Liver (tissue), 9 donors: ENCODE results near the gene RALGAPA2. TPM values are rescaled to one million over a fixed set of nuclear protein-coding genes. Genes with fewer than 3 reads are reported as not detected.

Experiments
- DNase-seq: peaks from one replicate; pipeline ENCODE4 v3.0.0-alpha.2; 2017; ENCODE audit warnings: low spot score
- H3K27ac ChIP-seq, 2 donors: one replicate each; pipeline ENCODE4 v1.7.0; 2013; ENCODE audit warnings: inconsistent platforms in 2 of 2, low read length in 2 of 2, control low read depth in 1 of 2, low read depth in 1 of 2, mild to moderate bottlenecking in 1 of 2
- H3K27me3 ChIP-seq, 4 donors: one replicate each; pipeline versions ENCODE4 v1.6.1 to v1.7.0; 2013; ENCODE audit warnings: low read length in 3 of 4, inconsistent platforms in 1 of 4, mild to moderate bottlenecking in 1 of 4, moderate library complexity in 1 of 4; ENCODE audit not compliant: control insufficient read depth in 4 of 4, insufficient read depth in 4 of 4
- H3K36me3 ChIP-seq, 4 donors: one replicate each; pipeline versions ENCODE4 v1.6.1 to v1.7.0; 2013; ENCODE audit warnings: low read length in 3 of 4, mild to moderate bottlenecking in 3 of 4, low read depth in 1 of 4, moderate library complexity in 1 of 4; ENCODE audit not compliant: control insufficient read depth in 4 of 4, insufficient read depth in 3 of 4
- H3K4me1 ChIP-seq, 4 donors: one replicate each; pipeline versions ENCODE4 v1.6.1 to v1.7.0; 2013; ENCODE audit warnings: low read length in 3 of 4, mild to moderate bottlenecking in 3 of 4, moderate library complexity in 1 of 4; ENCODE audit not compliant: control insufficient read depth in 4 of 4, insufficient read depth in 4 of 4
- H3K4me3 ChIP-seq, 3 donors: one replicate each; pipeline versions ENCODE4 v1.6.1 to v1.7.0; 2013; ENCODE audit warnings: low read length in 3 of 3, control low read depth in 1 of 3, low read depth in 1 of 3, mild to moderate bottlenecking in 1 of 3
- H3K9ac ChIP-seq, 2 donors: one replicate each; pipeline ENCODE4 v1.7.0; 2013; ENCODE audit warnings: low read length in 2 of 2, mild to moderate bottlenecking in 2 of 2, moderate library complexity in 2 of 2, control low read depth in 1 of 2, low read depth in 1 of 2
- H3K9me3 ChIP-seq, 4 donors: one replicate each; pipeline versions ENCODE4 v1.6.1 to v1.7.0; 2013; ENCODE audit warnings: low read length in 3 of 4; ENCODE audit not compliant: control insufficient read depth in 4 of 4
- EGR1 ChIP-seq, 2 donors: IDR thresholded peaks; 2 replicates each; pipeline ENCODE4 v1.6.1; 2016 to 2018; ENCODE audit warnings: antibody characterized with exemption in 2 of 2, low read depth in 2 of 2
- FOXA1 ChIP-seq: IDR thresholded peaks from 2 replicates; pipeline ENCODE4 v1.6.1; 2016; ENCODE audit warnings: antibody characterized with exemption
- FOXA2 ChIP-seq: IDR thresholded peaks from 2 replicates; pipeline ENCODE4 v1.6.1; 2016; ENCODE audit warnings: antibody characterized with exemption
- HNF4A ChIP-seq, 2 donors: conservative IDR thresholded peaks; 2 replicates each; pipeline ENCODE4 v1.6.1; 2016; ENCODE audit warnings: antibody characterized with exemption in 2 of 2, mild to moderate bottlenecking in 2 of 2
- HNF4G ChIP-seq: IDR thresholded peaks from 2 replicates; pipeline ENCODE4 v1.6.1; 2016; ENCODE audit warnings: antibody characterized with exemption
- JUND ChIP-seq, 2 donors: IDR thresholded peaks; 2 replicates each; pipeline ENCODE4 v1.6.1; 2016; ENCODE audit warnings: antibody characterized with exemption in 2 of 2
- NR2F2 ChIP-seq: IDR thresholded peaks from 2 replicates; pipeline ENCODE4 v1.6.1; 2016; ENCODE audit warnings: antibody characterized with exemption
- RAD21 ChIP-seq, 2 donors: IDR thresholded peaks; 2 replicates each; pipeline ENCODE4 v1.6.1; 2016; ENCODE audit warnings: antibody characterized with exemption in 2 of 2, mild to moderate bottlenecking in 2 of 2
- RXRA ChIP-seq, 2 donors: IDR thresholded peaks; 2 replicates each; pipeline ENCODE4 v1.6.1; 2017 to 2018; ENCODE audit warnings: antibody characterized with exemption in 2 of 2, mild to moderate bottlenecking in 1 of 2
- SP1 ChIP-seq: IDR thresholded peaks from 2 replicates; pipeline ENCODE4 v1.6.1; 2018; ENCODE audit warnings: antibody characterized with exemption, mild to moderate bottlenecking
- TAF1 ChIP-seq: conservative IDR thresholded peaks from 2 replicates; pipeline ENCODE4 v1.6.1; 2016; ENCODE audit warnings: antibody characterized with exemption, mild to moderate bottlenecking
- WGBS: extraction: QIAGEN DNeasy Blood & Tissue Kit; methylation state at CpG from one replicate; pipeline ENCODE4 v1.1.7; 2013; 5-methylcytosine and 5-hydroxymethylcytosine counted together
- polyA plus RNA-seq, 2 donors: library from polyadenylated mRNA; stranded (reverse) in 1 of 2; unstranded in 1 of 2; fragments of 200-250 nt in 1 of 2; fragments of >200 nt in 1 of 2; fragmentation: Nextera tagmentation in 1 of 2; extraction: Ambion mirVana in 1 of 2; gene quantifications; one replicate each; pipeline versions ENCODE4 v1.2.1 to v1.2.3, GENCODE V29; 2013 to 2015
- total RNA-seq, 2 donors: library from RNA; depleted of rRNA; stranded (reverse); fragments of >200 nt; gene quantifications; one replicate each; pipeline ENCODE4 v1.2.3, GENCODE V29; 2014
- TF ChIP-seq, protein P1 (sequence below): IDR thresholded peaks from 2 replicates; pipeline ENCODE4 v1.6.1; 2016; ENCODE audit warnings: antibody characterized with exemption, mild to moderate bottlenecking
- TF ChIP-seq, protein P2 (sequence below): IDR thresholded peaks from 2 replicates; pipeline ENCODE4 v1.6.1; 2016; ENCODE audit warnings: antibody characterized with exemption
- TF ChIP-seq, protein P3 (sequence below): fragments of 150-350 bp; IDR thresholded peaks from 2 replicates; pipeline ENCODE4 v1.5.1; 2017; ENCODE audit warnings: improper control_type of control experiment, low read depth, low read length; ENCODE audit not compliant: missing input control
- donor health status: healthy.
- donor health status: healthy.
- donor health status: healthy.
- donor health status: healthy.
- donor health status: healthy.

RALGAPA2 gene
- total and polyA plus RNA-seq, 4 donors, result 14.8 to 89.9 (median 25.1) TPM

DNA sequence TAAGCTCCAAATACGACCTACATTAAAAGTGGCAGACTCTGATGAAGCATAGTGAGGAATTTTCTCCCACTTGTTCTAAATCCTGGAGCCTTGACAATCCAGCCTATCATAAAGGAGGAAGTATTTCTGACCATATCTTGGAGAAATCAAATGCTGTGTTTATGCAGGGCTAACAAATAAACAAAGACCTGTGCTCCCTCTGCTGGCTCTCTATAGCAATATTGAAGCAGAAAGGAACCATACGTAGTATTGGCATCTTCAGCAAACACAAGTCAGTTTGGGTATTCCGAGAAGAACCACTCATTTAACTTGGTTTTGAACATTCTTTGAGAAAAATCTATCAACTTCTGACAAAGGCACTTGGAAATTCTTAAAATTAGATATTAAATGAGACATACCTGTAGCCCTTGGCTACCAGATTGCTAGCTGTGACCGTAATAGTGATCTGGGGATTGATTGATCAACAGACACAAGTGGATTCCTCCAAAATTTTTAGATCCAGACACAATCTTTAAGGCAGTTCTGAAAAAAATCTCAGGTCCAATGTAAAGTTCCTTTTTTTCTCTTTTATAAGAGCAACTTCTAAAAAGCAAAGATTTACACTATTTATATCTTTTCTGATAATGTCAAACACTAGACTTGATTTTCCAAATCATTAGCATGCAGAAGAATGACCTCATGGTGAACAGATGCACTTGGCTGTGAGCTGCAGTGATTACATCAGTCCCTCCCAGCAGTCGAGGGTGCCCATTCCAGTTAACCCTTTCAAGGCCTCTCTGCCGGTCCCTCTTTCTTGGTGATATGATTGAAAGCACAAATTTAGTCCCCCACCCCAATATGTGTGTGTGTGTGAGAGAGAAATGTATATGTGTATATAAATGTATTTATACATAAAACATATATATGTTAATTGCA lies 304.3 kb downstream of the RALGAPA2 start:
- WGBS, result 75% methylated on average over 6 of the region's 6 CpGs
- peaks cover 0 to 22% (median 10%) of the 10 kb centered on the region in 4 donors for H3K36me3 ChIP-seq
- H3K9ac ChIP-seq, result no peak overlapping the region
- H3K27ac ChIP-seq, result no peak overlapping the region
- TF ChIP-seq EGR1 (IDR thresholded peaks at IDR 0.05; ENCODE audit: low read depth in 2 of 2) (no peak), RAD21 (IDR thresholded peaks at IDR 0.05) (peak in 1 of 2 donors; percentile 6)
- no peak for DNase-seq
- H3K4me1 ChIP-seq, result no peaks in the 10 kb centered on the region
- no peak overlapping the region for H3K4me3 ChIP-seq
- H3K27me3 ChIP-seq, result no peaks in the 10 kb centered on the region
- no peaks in the 10 kb centered on the region for H3K9me3 ChIP-seq

DNA sequence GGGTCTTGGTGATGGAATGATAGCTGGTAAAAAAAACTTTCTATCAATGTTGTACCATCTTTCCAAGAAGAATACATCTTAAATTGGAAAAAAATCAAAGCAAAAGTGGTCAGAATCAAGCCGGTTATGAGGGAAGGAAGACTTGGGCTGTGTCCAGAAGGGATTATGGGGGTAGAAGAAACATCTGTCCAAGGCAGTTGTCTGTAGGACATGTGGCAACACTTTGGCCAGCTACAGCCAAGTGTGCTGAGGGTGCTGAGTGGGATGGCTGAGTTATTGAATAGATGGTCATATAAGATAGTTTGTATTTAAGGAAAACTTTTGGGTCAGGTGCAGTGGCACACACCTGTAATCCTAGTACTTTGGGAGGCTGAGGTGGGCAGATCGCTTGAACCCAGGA lies 306.1 kb downstream of the RALGAPA2 start:
- WGBS, result 96% methylated on average over 2 of the region's 2 CpGs
- H3K9ac ChIP-seq, result no peak overlapping the region
- H3K27ac ChIP-seq, result no peak overlapping the region
- peaks cover 0 to 20% (median 12%) of the 10 kb centered on the region in 4 donors for H3K36me3 ChIP-seq
- TF ChIP-seq, protein P1, sequence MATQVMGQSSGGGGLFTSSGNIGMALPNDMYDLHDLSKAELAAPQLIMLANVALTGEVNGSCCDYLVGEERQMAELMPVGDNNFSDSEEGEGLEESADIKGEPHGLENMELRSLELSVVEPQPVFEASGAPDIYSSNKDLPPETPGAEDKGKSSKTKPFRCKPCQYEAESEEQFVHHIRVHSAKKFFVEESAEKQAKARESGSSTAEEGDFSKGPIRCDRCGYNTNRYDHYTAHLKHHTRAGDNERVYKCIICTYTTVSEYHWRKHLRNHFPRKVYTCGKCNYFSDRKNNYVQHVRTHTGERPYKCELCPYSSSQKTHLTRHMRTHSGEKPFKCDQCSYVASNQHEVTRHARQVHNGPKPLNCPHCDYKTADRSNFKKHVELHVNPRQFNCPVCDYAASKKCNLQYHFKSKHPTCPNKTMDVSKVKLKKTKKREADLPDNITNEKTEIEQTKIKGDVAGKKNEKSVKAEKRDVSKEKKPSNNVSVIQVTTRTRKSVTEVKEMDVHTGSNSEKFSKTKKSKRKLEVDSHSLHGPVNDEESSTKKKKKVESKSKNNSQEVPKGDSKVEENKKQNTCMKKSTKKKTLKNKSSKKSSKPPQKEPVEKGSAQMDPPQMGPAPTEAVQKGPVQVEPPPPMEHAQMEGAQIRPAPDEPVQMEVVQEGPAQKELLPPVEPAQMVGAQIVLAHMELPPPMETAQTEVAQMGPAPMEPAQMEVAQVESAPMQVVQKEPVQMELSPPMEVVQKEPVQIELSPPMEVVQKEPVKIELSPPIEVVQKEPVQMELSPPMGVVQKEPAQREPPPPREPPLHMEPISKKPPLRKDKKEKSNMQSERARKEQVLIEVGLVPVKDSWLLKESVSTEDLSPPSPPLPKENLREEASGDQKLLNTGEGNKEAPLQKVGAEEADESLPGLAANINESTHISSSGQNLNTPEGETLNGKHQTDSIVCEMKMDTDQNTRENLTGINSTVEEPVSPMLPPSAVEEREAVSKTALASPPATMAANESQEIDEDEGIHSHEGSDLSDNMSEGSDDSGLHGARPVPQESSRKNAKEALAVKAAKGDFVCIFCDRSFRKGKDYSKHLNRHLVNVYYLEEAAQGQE, result no peak
- TF ChIP-seq JUND (IDR thresholded peaks at IDR 0.05) (no peak), HNF4G (no peak), TAF1 (no peak), RXRA (IDR thresholded peaks at IDR 0.05) (no peak), FOXA1 (no peak), SP1 (no peak), NR2F2 (no peak), RAD21 (IDR thresholded peaks at IDR 0.05) (no peak), HNF4A (conservative IDR thresholded peaks at IDR 0.05) (no peak), FOXA2 (no peak)
- TF ChIP-seq, protein P2, sequence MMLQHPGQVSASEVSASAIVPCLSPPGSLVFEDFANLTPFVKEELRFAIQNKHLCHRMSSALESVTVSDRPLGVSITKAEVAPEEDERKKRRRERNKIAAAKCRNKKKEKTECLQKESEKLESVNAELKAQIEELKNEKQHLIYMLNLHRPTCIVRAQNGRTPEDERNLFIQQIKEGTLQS, result no peak
- TF ChIP-seq, protein P3, sequence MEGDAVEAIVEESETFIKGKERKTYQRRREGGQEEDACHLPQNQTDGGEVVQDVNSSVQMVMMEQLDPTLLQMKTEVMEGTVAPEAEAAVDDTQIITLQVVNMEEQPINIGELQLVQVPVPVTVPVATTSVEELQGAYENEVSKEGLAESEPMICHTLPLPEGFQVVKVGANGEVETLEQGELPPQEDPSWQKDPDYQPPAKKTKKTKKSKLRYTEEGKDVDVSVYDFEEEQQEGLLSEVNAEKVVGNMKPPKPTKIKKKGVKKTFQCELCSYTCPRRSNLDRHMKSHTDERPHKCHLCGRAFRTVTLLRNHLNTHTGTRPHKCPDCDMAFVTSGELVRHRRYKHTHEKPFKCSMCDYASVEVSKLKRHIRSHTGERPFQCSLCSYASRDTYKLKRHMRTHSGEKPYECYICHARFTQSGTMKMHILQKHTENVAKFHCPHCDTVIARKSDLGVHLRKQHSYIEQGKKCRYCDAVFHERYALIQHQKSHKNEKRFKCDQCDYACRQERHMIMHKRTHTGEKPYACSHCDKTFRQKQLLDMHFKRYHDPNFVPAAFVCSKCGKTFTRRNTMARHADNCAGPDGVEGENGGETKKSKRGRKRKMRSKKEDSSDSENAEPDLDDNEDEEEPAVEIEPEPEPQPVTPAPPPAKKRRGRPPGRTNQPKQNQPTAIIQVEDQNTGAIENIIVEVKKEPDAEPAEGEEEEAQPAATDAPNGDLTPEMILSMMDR, result no peak
- no peak for DNase-seq
- no peaks in the 10 kb centered on the region for H3K27me3 ChIP-seq
- no peaks in the 10 kb centered on the region for H3K9me3 ChIP-seq
- H3K4me3 ChIP-seq, result no peak overlapping the region
- no peaks in the 10 kb centered on the region for H3K4me1 ChIP-seq
